HepG2 (cell line): ENCODE measurements around the gene NLGN4X.

Experiments used
- ELK4 ChIP-seq: sonication (generic); formaldehyde crosslinking; IDR thresholded peaks from 2 replicates; pipeline ENCODE4 v1.9.0; 2021; ENCODE audit warnings: missing genetic modification reagents, borderline replicate concordance
- MAX ChIP-seq: IDR thresholded peaks from 2 replicates; pipeline ENCODE4 v1.6.1; 2012; ENCODE audit warnings: inconsistent platforms
- PHB2 ChIP-seq: fragments of 450-650 bp; IDR thresholded peaks from 2 replicates; pipeline ENCODE4 v1.6.1; 2018; ENCODE audit not compliant: partially characterized antibody
- POLR2A ChIP-seq, 2 experiments: IDR thresholded peaks; 2 replicates each; pipeline ENCODE4 v1.6.1; 2011; ENCODE audit warnings: low read depth in 2 of 2, low read length in 2 of 2, mild to moderate bottlenecking in 1 of 2, moderate library complexity in 1 of 2; ENCODE audit not compliant: insufficient read depth in 1 of 2
- PRDM10 ChIP-seq: sonication (generic); formaldehyde crosslinking; IDR thresholded peaks from 2 replicates; pipeline ENCODE4 v1.4.0; 2020; ENCODE audit warnings: low read depth, missing genetic modification reagents
- RFX5 ChIP-seq: IDR thresholded peaks from 2 replicates; pipeline ENCODE4 v1.6.1; 2011; ENCODE audit warnings: low read depth, low read length, improper control_type of control experiment
- YY1 ChIP-seq: IDR thresholded peaks from 2 replicates; pipeline ENCODE4 v1.6.1; 2011; ENCODE audit warnings: low read length, low read depth, moderate library complexity, mild to moderate bottlenecking; ENCODE audit not compliant: insufficient read depth, insufficient replicate concordance
- ZNF235 ChIP-seq: sonication (generic); formaldehyde crosslinking; IDR thresholded peaks from 2 replicates; pipeline ENCODE4 v1.8.1; 2023; ENCODE audit warnings: mild to moderate bottlenecking, missing genetic modification reagents, borderline replicate concordance
- ZNF530 ChIP-seq: sonication (generic); formaldehyde crosslinking; IDR thresholded peaks from 2 replicates; pipeline ENCODE4 v1.5.0; 2020; ENCODE audit warnings: low read depth, mild to moderate bottlenecking, missing genetic modification reagents
- ZNF619 ChIP-seq: sonication (generic); formaldehyde crosslinking; IDR thresholded peaks from 2 replicates; pipeline ENCODE4 v1.4.0; 2020; ENCODE audit warnings: mild to moderate bottlenecking, missing genetic modification reagents

- TF ChIP-seq PHB2 (no peak), POLR2A (IDR thresholded peaks at IDR 0.05; ENCODE audit: insufficient read depth in 1 of 2, low read depth in 2 of 2, low read length in 2 of 2) (no peak), YY1 (no peak), MAX (no peak), ZNF619 (CRISPR knock-in tag) (no peak), ZNF530 (CRISPR knock-in tag) (no peak), RFX5 (no peak), ELK4 (no peak), PRDM10 (no peak), ZNF235 (CRISPR knock-in tag) (no peak)
Measured at GRCh38 chrX:6175914-6176313, 52.8 kb downstream of the NLGN4X start.
